ENCODE data around the gene NCKAP5L. TPM values are rescaled to one million over a fixed set of nuclear protein-coding genes. Genes with fewer than 3 reads are reported as not detected.

NCKAP5L gene
- total and polyA plus RNA-seq, 9 of the 15 experiments (the other 6 are each of a cell fraction or from before 2014, with no cell fraction given): 0.01 to 14.4 (median 3.7) TPM

DNA sequence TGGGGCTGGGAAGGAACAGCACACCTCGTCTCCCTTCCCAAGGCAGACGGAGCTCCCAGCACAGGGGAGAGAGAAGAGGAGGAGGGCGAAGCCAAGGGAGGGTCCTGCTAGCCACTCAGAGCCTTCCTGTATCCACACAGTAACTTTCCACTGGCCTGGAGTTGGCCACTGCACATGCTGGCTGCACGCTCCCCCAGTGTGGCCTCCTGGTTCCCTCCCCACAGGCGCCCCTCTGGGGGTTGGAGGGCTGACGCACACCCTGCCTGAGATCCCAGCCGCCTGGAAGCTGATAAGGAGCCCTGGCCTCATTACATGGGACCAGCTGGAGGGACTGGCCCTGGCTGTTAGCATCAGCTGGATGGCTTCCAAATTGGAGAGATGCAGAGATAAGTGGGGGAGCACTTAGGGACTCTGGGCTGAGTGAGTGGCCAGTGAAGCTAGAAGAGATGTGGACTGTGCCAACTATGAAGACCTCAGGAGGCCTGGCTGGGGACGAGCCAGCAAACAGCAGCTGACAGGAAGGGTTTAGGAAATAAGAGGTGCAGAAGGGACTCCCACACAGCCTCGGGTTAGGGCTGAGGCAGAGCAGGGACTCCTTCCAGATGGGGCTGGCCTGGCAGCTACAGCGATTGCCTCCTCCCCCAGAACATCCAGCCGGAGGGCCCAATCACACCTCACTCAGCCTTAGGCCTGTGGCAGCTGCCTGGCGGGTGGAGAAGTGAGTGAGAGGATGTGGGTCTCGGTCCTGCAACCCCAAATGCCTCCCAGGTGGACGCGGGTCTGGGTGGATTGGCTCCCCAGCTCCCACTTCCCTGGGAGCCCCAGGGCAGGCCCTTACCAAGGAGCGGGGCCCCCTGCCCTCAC lies 41.0 kb upstream of the NCKAP5L start (continued):
- TF ChIP-seq, protein P1, sequence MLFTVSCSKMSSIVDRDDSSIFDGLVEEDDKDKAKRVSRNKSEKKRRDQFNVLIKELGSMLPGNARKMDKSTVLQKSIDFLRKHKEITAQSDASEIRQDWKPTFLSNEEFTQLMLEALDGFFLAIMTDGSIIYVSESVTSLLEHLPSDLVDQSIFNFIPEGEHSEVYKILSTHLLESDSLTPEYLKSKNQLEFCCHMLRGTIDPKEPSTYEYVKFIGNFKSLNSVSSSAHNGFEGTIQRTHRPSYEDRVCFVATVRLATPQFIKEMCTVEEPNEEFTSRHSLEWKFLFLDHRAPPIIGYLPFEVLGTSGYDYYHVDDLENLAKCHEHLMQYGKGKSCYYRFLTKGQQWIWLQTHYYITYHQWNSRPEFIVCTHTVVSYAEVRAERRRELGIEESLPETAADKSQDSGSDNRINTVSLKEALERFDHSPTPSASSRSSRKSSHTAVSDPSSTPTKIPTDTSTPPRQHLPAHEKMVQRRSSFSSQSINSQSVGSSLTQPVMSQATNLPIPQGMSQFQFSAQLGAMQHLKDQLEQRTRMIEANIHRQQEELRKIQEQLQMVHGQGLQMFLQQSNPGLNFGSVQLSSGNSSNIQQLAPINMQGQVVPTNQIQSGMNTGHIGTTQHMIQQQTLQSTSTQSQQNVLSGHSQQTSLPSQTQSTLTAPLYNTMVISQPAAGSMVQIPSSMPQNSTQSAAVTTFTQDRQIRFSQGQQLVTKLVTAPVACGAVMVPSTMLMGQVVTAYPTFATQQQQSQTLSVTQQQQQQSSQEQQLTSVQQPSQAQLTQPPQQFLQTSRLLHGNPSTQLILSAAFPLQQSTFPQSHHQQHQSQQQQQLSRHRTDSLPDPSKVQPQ (CRISPR knock-in tag; IDR thresholded peaks at IDR 0.05; ENCODE audit: borderline replicate concordance): peak; percentile 85; the same call in 1 of the 2 replicates
- TF ChIP-seq, protein P2, sequence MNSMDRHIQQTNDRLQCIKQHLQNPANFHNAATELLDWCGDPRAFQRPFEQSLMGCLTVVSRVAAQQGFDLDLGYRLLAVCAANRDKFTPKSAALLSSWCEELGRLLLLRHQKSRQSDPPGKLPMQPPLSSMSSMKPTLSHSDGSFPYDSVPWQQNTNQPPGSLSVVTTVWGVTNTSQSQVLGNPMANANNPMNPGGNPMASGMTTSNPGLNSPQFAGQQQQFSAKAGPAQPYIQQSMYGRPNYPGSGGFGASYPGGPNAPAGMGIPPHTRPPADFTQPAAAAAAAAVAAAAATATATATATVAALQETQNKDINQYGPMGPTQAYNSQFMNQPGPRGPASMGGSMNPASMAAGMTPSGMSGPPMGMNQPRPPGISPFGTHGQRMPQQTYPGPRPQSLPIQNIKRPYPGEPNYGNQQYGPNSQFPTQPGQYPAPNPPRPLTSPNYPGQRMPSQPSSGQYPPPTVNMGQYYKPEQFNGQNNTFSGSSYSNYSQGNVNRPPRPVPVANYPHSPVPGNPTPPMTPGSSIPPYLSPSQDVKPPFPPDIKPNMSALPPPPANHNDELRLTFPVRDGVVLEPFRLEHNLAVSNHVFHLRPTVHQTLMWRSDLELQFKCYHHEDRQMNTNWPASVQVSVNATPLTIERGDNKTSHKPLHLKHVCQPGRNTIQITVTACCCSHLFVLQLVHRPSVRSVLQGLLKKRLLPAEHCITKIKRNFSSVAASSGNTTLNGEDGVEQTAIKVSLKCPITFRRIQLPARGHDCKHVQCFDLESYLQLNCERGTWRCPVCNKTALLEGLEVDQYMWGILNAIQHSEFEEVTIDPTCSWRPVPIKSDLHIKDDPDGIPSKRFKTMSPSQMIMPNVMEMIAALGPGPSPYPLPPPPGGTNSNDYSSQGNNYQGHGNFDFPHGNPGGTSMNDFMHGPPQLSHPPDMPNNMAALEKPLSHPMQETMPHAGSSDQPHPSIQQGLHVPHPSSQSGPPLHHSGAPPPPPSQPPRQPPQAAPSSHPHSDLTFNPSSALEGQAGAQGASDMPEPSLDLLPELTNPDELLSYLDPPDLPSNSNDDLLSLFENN (IDR thresholded peaks at IDR 0.05; ENCODE audit: low read depth in 2 of 2, low read length in 2 of 2): peak in 1 of 2 experiments; percentile 91; a peak in 2 of 4 replicates
- peak; percentile 21 for TF ChIP-seq SP2 (IDR thresholded peaks at IDR 0.05; ENCODE audit: extremely low read depth, low read depth, low read length, poor library complexity, severe bottlenecking)
- 0 out of 4 replicates have a peak, but pooled peaks of 1 of the 2 experiments have one; percentile 53 for TF ChIP-seq SIN3A (IDR thresholded peaks at IDR 0.05; ENCODE audit: borderline replicate concordance in 2 of 2, control insufficient read depth in 1 of 2, low read depth in 2 of 2, low read length in 2 of 2)
- no peak for TF ChIP-seq ZNF717 (CRISPR knock-in tag; IDR thresholded peaks at IDR 0.05)
- TF ChIP-seq, protein P3, sequence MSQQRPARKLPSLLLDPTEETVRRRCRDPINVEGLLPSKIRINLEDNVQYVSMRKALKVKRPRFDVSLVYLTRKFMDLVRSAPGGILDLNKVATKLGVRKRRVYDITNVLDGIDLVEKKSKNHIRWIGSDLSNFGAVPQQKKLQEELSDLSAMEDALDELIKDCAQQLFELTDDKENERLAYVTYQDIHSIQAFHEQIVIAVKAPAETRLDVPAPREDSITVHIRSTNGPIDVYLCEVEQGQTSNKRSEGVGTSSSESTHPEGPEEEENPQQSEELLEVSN (IDR thresholded peaks at IDR 0.05; ENCODE audit: borderline replicate concordance in 1 of 2, extremely low read depth in 1 of 2, insufficient read depth in 1 of 2, insufficient read length in 1 of 2, low read depth in 1 of 2, low read length in 1 of 2, poor library complexity in 1 of 2, severe bottlenecking in 1 of 2): peak; percentile 87 to 90
- peak; percentile 95 for TF ChIP-seq ZNF175 (CRISPR knock-in tag; IDR thresholded peaks at IDR 0.05; ENCODE audit: low read depth)
- TF ChIP-seq, protein P4, sequence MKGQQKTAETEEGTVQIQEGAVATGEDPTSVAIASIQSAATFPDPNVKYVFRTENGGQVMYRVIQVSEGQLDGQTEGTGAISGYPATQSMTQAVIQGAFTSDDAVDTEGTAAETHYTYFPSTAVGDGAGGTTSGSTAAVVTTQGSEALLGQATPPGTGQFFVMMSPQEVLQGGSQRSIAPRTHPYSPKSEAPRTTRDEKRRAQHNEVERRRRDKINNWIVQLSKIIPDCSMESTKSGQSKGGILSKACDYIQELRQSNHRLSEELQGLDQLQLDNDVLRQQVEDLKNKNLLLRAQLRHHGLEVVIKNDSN (CRISPR knock-in tag; IDR thresholded peaks at IDR 0.05): no peak
- peak; percentile 92 for TF ChIP-seq MTA2 (IDR thresholded peaks at IDR 0.05; ENCODE audit: low read depth)
- no peak for TF ChIP-seq SRSF1 (IDR thresholded peaks at IDR 0.05; ENCODE audit: low read depth, low read length)
- TF ChIP-seq TEAD1 (CRISPR knock-in tag; IDR thresholded peaks at IDR 0.05): peak in 1 of 2 experiments; percentile 87; a peak in 2 of 4 replicates
- TF ChIP-seq ZNF75A (CRISPR knock-in tag; IDR thresholded peaks at IDR 0.05): 0 out of 2 replicates have a peak, but pooled peaks have one; percentile 64
- no peak for TF ChIP-seq HNRNPLL (IDR thresholded peaks at IDR 0.05; ENCODE audit: low read depth, low read length, poor library complexity, severe bottlenecking)
- TF ChIP-seq CC2D1A (IDR thresholded peaks at IDR 0.05): peak; percentile 92; the same call in 1 of the 2 replicates
- peak; percentile 98 for TF ChIP-seq GATAD2A (IDR thresholded peaks at IDR 0.05)

Measured in K562 (cell line).